HepG2 (cell line): ENCODE data around the gene RPEL1. TPM values are rescaled to one million over a fixed set of nuclear protein-coding genes. Genes with fewer than 3 reads are reported as not detected.

Experiments
- ATAD3A ChIP-seq: sonication (generic); formaldehyde crosslinking; IDR thresholded peaks from 2 replicates; pipeline ENCODE4 v1.4.0; 2020; ENCODE audit warnings: missing genetic modification reagents
- BHLHE40 ChIP-seq: IDR thresholded peaks from 2 replicates; pipeline ENCODE4 v1.6.1; 2011; ENCODE audit warnings: low read length, improper control_type of control experiment
- DZIP1 ChIP-seq: sonication (generic); formaldehyde crosslinking; IDR thresholded peaks from 2 replicates; pipeline ENCODE4 v1.5.0; 2020; ENCODE audit warnings: mild to moderate bottlenecking, missing genetic modification reagents
- ETV5 ChIP-seq: IDR thresholded peaks from 2 replicates; pipeline ENCODE4 v1.6.1; 2018; ENCODE audit warnings: missing biosample characterization, missing genetic modification reagents, inconsistent platforms, borderline replicate concordance
- KIAA2018 ChIP-seq: sonication (generic); formaldehyde crosslinking; IDR thresholded peaks from 2 replicates; pipeline ENCODE4 v1.5.0; 2020; ENCODE audit warnings: mild to moderate bottlenecking, missing genetic modification reagents, borderline replicate concordance
- SMAD1 ChIP-seq: sonication (generic); formaldehyde crosslinking; IDR thresholded peaks from 2 replicates; pipeline ENCODE4 v1.4.0; 2020; ENCODE audit warnings: missing genetic modification reagents, low read depth, mild to moderate bottlenecking, borderline replicate concordance
- TEAD3 ChIP-seq: optimal IDR thresholded peaks from 2 replicates; pipeline ENCODE3; 2016; ENCODE audit warnings: borderline replicate concordance
- TMF1 ChIP-seq: sonication (generic); formaldehyde crosslinking; IDR thresholded peaks from 2 replicates; pipeline ENCODE4 v1.8.1; 2022; ENCODE audit warnings: low read depth, missing genetic modification reagents
- ZBTB4 ChIP-seq: sonication (generic); formaldehyde crosslinking; IDR thresholded peaks from 2 replicates; pipeline ENCODE4 v1.4.0; 2020; ENCODE audit warnings: missing genetic modification reagents, mild to moderate bottlenecking, borderline replicate concordance
- ZEB1 ChIP-seq: IDR thresholded peaks from 2 replicates; pipeline ENCODE4 v1.6.1; 2012; ENCODE audit warnings: mild to moderate bottlenecking, low read depth, inconsistent platforms; ENCODE audit not compliant: insufficient replicate concordance
- ZNF44 ChIP-seq: sonication (generic); formaldehyde crosslinking; IDR thresholded peaks from 2 replicates; pipeline ENCODE4 v1.5.1; 2020; ENCODE audit warnings: mild to moderate bottlenecking, missing genetic modification reagents
- ZNF501 ChIP-seq: sonication (generic); formaldehyde crosslinking; IDR thresholded peaks from 2 replicates; pipeline ENCODE4 v1.5.1; 2020; ENCODE audit warnings: mild to moderate bottlenecking, moderate library complexity, missing genetic modification reagents
- ZNF569 ChIP-seq: sonication (generic); formaldehyde crosslinking; IDR thresholded peaks from 2 replicates; pipeline ENCODE4 v1.5.0; 2020; ENCODE audit warnings: mild to moderate bottlenecking, missing genetic modification reagents, moderate library complexity, borderline replicate concordance
- ZNF605 ChIP-seq: sonication (generic); formaldehyde crosslinking; IDR thresholded peaks from 2 replicates; pipeline ENCODE4 v1.8.0; 2022; ENCODE audit warnings: mild to moderate bottlenecking, missing genetic modification reagents
- ZNF792 ChIP-seq: IDR thresholded peaks from 2 replicates; pipeline ENCODE4 v1.6.1; 2016
- ZSCAN20 ChIP-seq: sonication (generic); formaldehyde crosslinking; IDR thresholded peaks from 2 replicates; pipeline ENCODE4 v1.4.0; 2020; ENCODE audit warnings: missing genetic modification reagents, mild to moderate bottlenecking, borderline replicate concordance
- polyA plus RNA-seq, 8 experiments: library from polyadenylated mRNA; depleted of rRNA in 3 of 8; stranded (reverse) in 7 of 8; unstranded in 1 of 8; fragments of >200 nt; fragmentation: Illumina TruSeq in 4 of 8; extraction: Trizol in 4 of 8; gene quantifications; 2 replicates each; pipeline versions ENCODE4 v1.2.1 to v1.2.3, GENCODE V29; 2011 to 2016; ENCODE audit warnings: low read depth in 4 of 8, missing spikeins in 1 of 8, mixed read lengths in 1 of 8; ENCODE audit not compliant: insufficient read depth in 1 of 8
- total RNA-seq, 5 experiments: library from RNA; depleted of rRNA; stranded (reverse); fragments of >200 nt; fragmentation: Illumina TruSeq; extraction: Trizol; gene quantifications; 2 replicates each; pipeline ENCODE4 v1.2.3, GENCODE V29; 2016; ENCODE audit warnings: low read depth in 1 of 5

RPEL1 gene
- total and polyA plus RNA-seq, 2 of the 13 experiments (the other 11 are each of a cell fraction or from before 2014, with no cell fraction given), result 0.04 to 0.07 TPM

GRCh38 chr10:103232772-103233488, 12.8 kb upstream of the RPEL1 start (continued):
- TF ChIP-seq DZIP1 (CRISPR knock-in tag) (no peak), ZNF44 (CRISPR knock-in tag) (no peak), TEAD3 (CRISPR knock-in tag) (no peak), ZSCAN20 (CRISPR knock-in tag) (no peak), BHLHE40 (no peak), SMAD1 (CRISPR knock-in tag) (no peak), ATAD3A (CRISPR knock-in tag) (no peak), KIAA2018 (no peak), ZNF569 (CRISPR knock-in tag) (no peak), ZEB1 (no peak), ZBTB4 (CRISPR knock-in tag) (no peak), ZNF605 (CRISPR knock-in tag) (no peak), ZNF501 (CRISPR knock-in tag) (no peak), ZNF792 (CRISPR knock-in tag) (no peak), TMF1 (no peak), ETV5 (CRISPR knock-in tag) (no peak; the same call in 1 of the 2 replicates)
